GM23248 (cell line): ENCODE results near the gene SLC25A11. TPM values are rescaled to one million over a fixed set of nuclear protein-coding genes. Genes with fewer than 3 reads are reported as not detected.
"Not testable (repeated sequence)": the region's sequence is repeated elsewhere in the genome, so short reads cannot be mapped to it uniquely, and the experiment has no call there.

Experiments used
- DNase-seq: peaks from one replicate; pipeline ENCODE4 v3.0.0-alpha.2; 2015
- H2AFZ ChIP-seq: fragments of 200-600 bp; sonication (generic); 2 replicates; pipeline ENCODE4 v1.6.1; 2016; ENCODE audit warnings: antibody characterized with exemption
- H3F3A ChIP-seq: fragments of 200-600 bp; sonication (generic); 2 replicates; pipeline ENCODE4 v1.6.1; 2016; ENCODE audit warnings: mild to moderate bottlenecking, antibody characterized with exemption, mixed run types; ENCODE audit not compliant: insufficient read depth
- H3K27ac ChIP-seq: fragments of 200-600 bp; sonication (generic); 2 replicates; pipeline ENCODE4 v1.5.1; 2016; ENCODE audit warnings: mild to moderate bottlenecking
- H3K27me3 ChIP-seq: fragments of 200-600 bp; sonication (generic); replicated peaks from 2 replicates; pipeline ENCODE4 v1.6.1; 2016; ENCODE audit warnings: mild to moderate bottlenecking; ENCODE audit not compliant: insufficient read depth
- H3K36me3 ChIP-seq: fragments of 200-600 bp; sonication (generic); 2 replicates; pipeline ENCODE4 v1.6.1; 2016; ENCODE audit warnings: low read depth, mild to moderate bottlenecking
- H3K4me1 ChIP-seq: fragments of 200-600 bp; sonication (generic); 2 replicates; pipeline ENCODE4 v1.6.1; 2016; ENCODE audit warnings: mild to moderate bottlenecking; ENCODE audit not compliant: insufficient read depth
- H3K4me2 ChIP-seq: fragments of 200-600 bp; sonication (generic); one replicate; pipeline ENCODE4 v1.6.1; 2016; ENCODE audit warnings: mild to moderate bottlenecking; ENCODE audit not compliant: unreplicated experiment
- H3K4me3 ChIP-seq: fragments of 200-600 bp; sonication (generic); 2 replicates; pipeline ENCODE4 v1.5.1; 2016; ENCODE audit warnings: mild to moderate bottlenecking
- H3K79me2 ChIP-seq: fragments of 200-600 bp; sonication (generic); 2 replicates; pipeline ENCODE4 v1.6.1; 2016; ENCODE audit warnings: mild to moderate bottlenecking; ENCODE audit not compliant: insufficient read depth
- H3K9ac ChIP-seq: fragments of 200-600 bp; sonication (generic); 2 replicates; pipeline ENCODE4 v1.6.1; 2016; ENCODE audit warnings: mild to moderate bottlenecking
- H3K9me2 ChIP-seq: fragments of 200-600 bp; sonication (generic); 2 replicates; pipeline ENCODE4 v1.6.1; 2016; ENCODE audit warnings: mixed run types, mild to moderate bottlenecking, moderate library complexity; ENCODE audit not compliant: insufficient read depth
- H3K9me3 ChIP-seq: fragments of 200-600 bp; sonication (generic); one replicate; pipeline ENCODE4 v1.6.1; 2017; ENCODE audit warnings: low read depth
- H4K20me1 ChIP-seq: fragments of 200-600 bp; sonication (generic); 2 replicates; pipeline ENCODE4 v1.6.0; 2016; ENCODE audit not compliant: insufficient read depth
- EZH2 ChIP-seq: fragments of 200-600 bp; sonication (generic); IDR thresholded peaks from 2 replicates; pipeline ENCODE4 v1.6.1; 2018; ENCODE audit warnings: antibody characterized with exemption, mild to moderate bottlenecking; ENCODE audit not compliant: insufficient read depth, poor library complexity, severe bottlenecking
- EZH2phosphoT487 ChIP-seq: fragments of 200-600 bp; sonication (generic); IDR thresholded peaks from 2 replicates; pipeline ENCODE4 v1.6.1; 2018; ENCODE audit warnings: antibody characterized with exemption, moderate library complexity, mild to moderate bottlenecking, low read depth; ENCODE audit not compliant: insufficient read depth
- WGBS, 2 experiments: methylation state at CpG; one replicate each; pipeline ENCODE4 v1.1.6; 2015 to 2017; ENCODE audit warnings: low lambda C conversion rate in 2 of 2, low coverage in 1 of 2; ENCODE audit errors: missing lambda C conversion rate in 2 of 2; 5-methylcytosine and 5-hydroxymethylcytosine counted together
- in situ Hi-C: fragments of 300-500 bp; cut with MboI; formaldehyde crosslinking; loops from 2 replicates; pipeline ENCODE4 v1.15.0; 2020
- polyA plus RNA-seq: library from polyadenylated mRNA; unstranded; fragments of >200 nt; fragmentation: Nextera tagmentation; extraction: Ambion mirVana; gene quantifications from 2 replicates; pipeline ENCODE4 v1.2.1, GENCODE V29; 2016
- total RNA-seq: library from RNA; depleted of rRNA; stranded (reverse); fragments of >200 nt; shearing (Covaris generic); gene quantifications from 2 replicates; pipeline ENCODE4 v1.2.3, GENCODE V29; 2014

Gene SLC25A11
- total and polyA plus RNA-seq, 2 experiments from 2014 or later = 68.5 to 71.4 TPM

DNA sequence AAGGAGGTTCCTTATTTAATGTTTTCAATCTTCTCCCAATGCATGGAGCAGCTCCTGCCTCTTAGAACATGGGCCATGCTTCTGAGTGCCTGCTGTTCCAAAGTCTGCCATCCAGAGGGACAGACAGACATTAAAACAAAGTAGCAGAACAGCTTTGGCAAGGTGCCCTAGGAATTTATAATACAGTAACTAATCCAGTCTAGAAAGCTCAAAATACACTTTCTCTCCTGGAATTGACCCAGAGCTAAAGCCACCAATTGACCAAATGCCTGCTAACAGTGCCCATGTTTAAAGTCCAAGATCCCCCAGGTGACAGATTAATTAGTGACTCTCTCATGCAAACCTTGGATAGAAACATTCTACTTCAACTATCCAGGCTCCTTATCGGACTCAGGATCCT lies 25.9 kb downstream of the SLC25A11 start:
- H3K36me3 ChIP-seq = no peaks in the 10 kb centered on the region
- no peak overlapping the region for H3K4me2 ChIP-seq
- no peaks in the 10 kb centered on the region for H3K9me3 ChIP-seq
- no peak for TF ChIP-seq EZH2
- no peak for TF ChIP-seq EZH2phosphoT487
- no peaks in the 10 kb centered on the region for H3F3A ChIP-seq
- H3K27ac ChIP-seq = no peak overlapping the region
- H3K4me1 ChIP-seq = no peaks in the 10 kb centered on the region; the same call in 1 of the 2 replicates
- no peak overlapping the region for H2AFZ ChIP-seq
- no peaks in the 10 kb centered on the region for H4K20me1 ChIP-seq
- no peaks in the 10 kb centered on the region for H3K27me3 ChIP-seq
- H3K9me2 ChIP-seq = no peaks in the 10 kb centered on the region
- H3K79me2 ChIP-seq = no peaks in the 10 kb centered on the region
- no peak overlapping the region for H3K9ac ChIP-seq
- WGBS, 2 experiments = 58 to 66% methylated on average over 1 of the region's 1 CpG
- in situ Hi-C loops = loop anchor here (10.0 kb wide), 1 partner anchor 141 kb away; no protein-coding TSS in a partner anchor
- H3K4me3 ChIP-seq = no peak overlapping the region
- DNase-seq = peak; percentile 32

- H3K27ac ChIP-seq = peak overlapping the region; percentile 17
- H3K9me2 ChIP-seq = no peaks in the 10 kb centered on the region
- peak overlapping the region; percentile 25; the same call in 1 of the 2 replicates for H3K9ac ChIP-seq
- no peaks in the 10 kb centered on the region for H3K79me2 ChIP-seq
- peak overlapping the region; percentile 10 for H3K4me2 ChIP-seq
- H3K4me1 ChIP-seq = peaks cover 2% of the 10 kb centered on the region; the same call in 1 of the 2 replicates
- in situ Hi-C loops = no loop called here
- no peak overlapping the region for H3K4me3 ChIP-seq
- no peaks in the 10 kb centered on the region for H4K20me1 ChIP-seq
- TF ChIP-seq EZH2phosphoT487 (no peak), EZH2 (no peak)
- H3K27me3 ChIP-seq = no peaks in the 10 kb centered on the region
- DNase-seq = peak; percentile 96
- H3K36me3 ChIP-seq = no peaks in the 10 kb centered on the region
- 12 to 15% methylated on average over 19 to 20 of the region's 20 CpGs for WGBS, 2 experiments
- peak overlapping the region; percentile 71 for H2AFZ ChIP-seq
- no peaks in the 10 kb centered on the region for H3F3A ChIP-seq
- no peaks in the 10 kb centered on the region for H3K9me3 ChIP-seq
Observed at GRCh38 chr17:4908711-4909496, 30.9 kb downstream of the SLC25A11 start.

- Histone ChIP-seq H4K20me1 (no peaks in the 10 kb centered on the region), H3K9me3 (no peaks in the 10 kb centered on the region), H3K4me2 (no peak overlapping the region), H3K4me1 (peaks cover 5% of the 10 kb centered on the region; the same call in 1 of the 2 replicates), H3K36me3 (no peaks in the 10 kb centered on the region), H3K4me3 (no peak overlapping the region), H3K27me3 (no peaks in the 10 kb centered on the region), H3K27ac (no peak overlapping the region; the same call in 1 of the 2 replicates), H2AFZ (peak overlapping the region; percentile 71), H3K79me2 (no peaks in the 10 kb centered on the region), H3K9me2 (no peaks in the 10 kb centered on the region), H3F3A (0 out of 2 replicates have a peak, but pooled peaks cover 2% of the 10 kb centered on the region), H3K9ac (no peak overlapping the region)
- WGBS, 2 experiments = 37% methylated on average over 10 of the region's 10 CpGs
- TF ChIP-seq EZH2 (no peak), EZH2phosphoT487 (no peak)
- in situ Hi-C loops = no loop called here
- peak; percentile 32 for DNase-seq
Observed at GRCh38 chr17:4908301-4908700, 31.5 kb downstream of the SLC25A11 start.

DNA sequence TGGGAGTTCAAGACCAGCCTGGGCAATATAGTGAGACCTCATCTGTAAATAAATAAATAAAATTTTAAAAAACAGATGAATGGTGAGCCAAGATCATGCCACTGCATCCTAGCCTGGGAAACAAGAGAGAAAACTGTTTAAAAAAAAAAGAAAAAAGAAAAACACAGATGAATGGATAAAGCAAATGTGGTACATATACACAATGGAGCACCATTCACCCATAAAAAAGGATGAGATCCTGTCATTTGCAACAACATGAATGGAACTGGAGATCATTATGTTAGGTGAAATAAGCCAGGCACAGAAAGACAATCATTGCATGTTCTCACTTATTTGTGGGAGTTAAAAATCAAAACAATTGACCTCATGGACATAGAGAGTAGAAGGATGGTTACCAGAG lies 33.2 kb downstream of the SLC25A11 start:
- in situ Hi-C loops, DNase-seq, H3K9ac ChIP-seq, H2AFZ ChIP-seq, H3K4me2 ChIP-seq, H3K27me3 ChIP-seq, H3K4me1 ChIP-seq, H3K27ac ChIP-seq, H4K20me1 ChIP-seq, H3K79me2 ChIP-seq, H3K9me3 ChIP-seq, H3K36me3 ChIP-seq, H3K9me2 ChIP-seq, H3K4me3 ChIP-seq: not testable (repeated sequence)
- peaks cover 14% of the 10 kb centered on the region; the same call in 1 of the 2 replicates for H3F3A ChIP-seq
